HFF-Myc (cell line): ENCODE measurements around the gene CXorf65.

Source experiments
- DNase-seq: peaks from one replicate; pipeline ENCODE4 v3.0.0-alpha.2; 2011; ENCODE audit warnings: low read depth; ENCODE audit errors: extremely low read depth
- H3K4me3 ChIP-seq: replicated peaks from 2 replicates; pipeline ENCODE4 v1.5.1; 2011; ENCODE audit warnings: low read depth, mild to moderate bottlenecking, control low read depth, low read length
- CTCF ChIP-seq: IDR thresholded peaks from 2 replicates; pipeline ENCODE4 v1.5.1; 2012; ENCODE audit warnings: mild to moderate bottlenecking, low read depth, low read length, control low read depth; ENCODE audit errors: missing control alignments

CXorf65 gene

GRCh38 chrX:71106427-71106826 lies at the start of gene CXorf65:
CXorf65 (minus strand) TSS chrX:71106740; CDS start chrX:71106556, 184 bp downstream.
- no peak within 1 kb of the TSS for H3K4me3 ChIP-seq
- no peak for DNase-seq
- no peak for TF ChIP-seq CTCF

GRCh38 chrX:71154641-71155040 lies 48.1 kb upstream of the CXorf65 start:
- no peak for DNase-seq
- no peak overlapping the region for H3K4me3 ChIP-seq
- TF ChIP-seq CTCF: no peak

GRCh38 chrX:71154196-71154595 lies 47.7 kb upstream of the CXorf65 start:
- no peak overlapping the region for H3K4me3 ChIP-seq
- DNase-seq: no peak
- no peak for TF ChIP-seq CTCF

- no peak for TF ChIP-seq CTCF
- no peak overlapping the region for H3K4me3 ChIP-seq
- DNase-seq: no peak
Observed at GRCh38 chrX:71151366-71151765, 44.8 kb upstream of the CXorf65 start.

- DNase-seq: no peak
- TF ChIP-seq CTCF: no peak
- H3K4me3 ChIP-seq: no peak overlapping the region
Observed at GRCh38 chrX:71148278-71148663, 41.7 kb upstream of the CXorf65 start.

GRCh38 chrX:71147496-71148277 lies 41.1 kb upstream of the CXorf65 start:
- DNase-seq: no peak
- H3K4me3 ChIP-seq: no peak overlapping the region
- TF ChIP-seq CTCF: no peak

GRCh38 chrX:71144651-71145050 lies 38.1 kb upstream of the CXorf65 start, which contains the start of gene NLGN3:
NLGN3 (plus strand) TSS chrX:71144841; CDS start chrX:71147750, 2,909 bp downstream.
- no peak for TF ChIP-seq CTCF
- DNase-seq: no peak
- no peak within 1 kb of the TSS for H3K4me3 ChIP-seq
